IMR-90 (cell line): ENCODE measurements around the gene CCDC88C. TPM values are rescaled to one million over a fixed set of nuclear protein-coding genes. Genes with fewer than 3 reads are reported as not detected.

ENCODE experiments used
- ATAC-seq: fragments of 200-7000 bp; cut with Tn5 transposase; 2 replicates; pipeline ENCODE4 v1.9.1; 2020; ENCODE audit warnings: low read depth, mild to moderate bottlenecking, moderate library complexity
- BruUV-seq: library from RNA; stranded (reverse); fragments of 400-500 nt; replicated peaks from 2 replicates; lab custom pipeline; 2021; lab: Mats Ljungman, UMichigan
- CTCF ChIA-PET: fragments of 300-600 bp; formaldehyde crosslinking; extraction: SDS; loops from one replicate; lab custom pipeline; 2021; ENCODE audit warnings: antibody characterized with exemption; lab: Yijun Ruan, JAX
- POLR2A ChIA-PET: fragments of 300-600 bp; sonication (Branson Sonifier 250); formaldehyde crosslinking; loops from one replicate; lab custom pipeline; 2022; ENCODE audit warnings: antibody characterized with exemption; ENCODE audit not compliant: unreplicated experiment; lab: Charles Lee
- DNase-seq: peaks from one replicate; pipeline ENCODE4 v3.0.0; 2013
- H2AFZ ChIP-seq: replicated peaks from 2 replicates; pipeline ENCODE3; 2013; ENCODE audit warnings: low read length, mild to moderate bottlenecking; ENCODE audit not compliant: poor library complexity
- H2AK5ac ChIP-seq: 2 replicates; pipeline ENCODE4 v1.6.1; 2013; ENCODE audit warnings: low read depth, low read length, inconsistent platforms
- H2AK9ac ChIP-seq: replicated peaks from 2 replicates; pipeline ENCODE3; 2013; ENCODE audit warnings: mild to moderate bottlenecking, low read depth, low read length, moderate library complexity; ENCODE audit not compliant: poor library complexity
- H2BK120ac ChIP-seq: 2 replicates; pipeline ENCODE4 v1.6.1; 2013; ENCODE audit warnings: low read depth, low read length, inconsistent platforms
- H2BK15ac ChIP-seq: 3 replicates; pipeline ENCODE4 v1.6.1; 2013; ENCODE audit warnings: low read depth, low read length, inconsistent platforms
- H2BK20ac ChIP-seq: 2 replicates; pipeline ENCODE4 v1.6.1; 2013; ENCODE audit warnings: low read depth, mild to moderate bottlenecking, inconsistent platforms, low read length, moderate library complexity
- H2BK5ac ChIP-seq: 2 replicates; pipeline ENCODE4 v1.6.1; 2013; ENCODE audit warnings: mild to moderate bottlenecking, low read depth, low read length, inconsistent platforms; ENCODE audit not compliant: poor library complexity, severe bottlenecking
- H3K14ac ChIP-seq: replicated peaks from 2 replicates; pipeline ENCODE4 v1.6.1; 2013; ENCODE audit warnings: low read depth, low read length, inconsistent platforms
- H3K18ac ChIP-seq: 2 replicates; pipeline ENCODE4 v1.6.1; 2013; ENCODE audit warnings: low read depth, low read length, control low read depth
- H3K23ac ChIP-seq: 2 replicates; pipeline ENCODE4 v1.6.1; 2013; ENCODE audit warnings: low read depth, low read length, inconsistent platforms
- H3K27ac ChIP-seq: 2 replicates; pipeline ENCODE4 v1.5.1; 2013; ENCODE audit warnings: mild to moderate bottlenecking, control low read depth, low read length; ENCODE audit not compliant: insufficient read depth
- H3K27me3 ChIP-seq: 2 replicates; pipeline ENCODE4 v1.6.1; 2013; ENCODE audit warnings: low read length; ENCODE audit not compliant: control insufficient read depth, insufficient read depth
- H3K36me3 ChIP-seq: 2 replicates; pipeline ENCODE4 v1.6.1; 2013; ENCODE audit warnings: low read length, mixed read lengths; ENCODE audit not compliant: control insufficient read depth, insufficient read depth
- H3K4ac ChIP-seq: 2 replicates; pipeline ENCODE4 v1.6.1; 2013; ENCODE audit warnings: low read depth, low read length, inconsistent platforms
- H3K4me1 ChIP-seq: 2 replicates; pipeline ENCODE4 v1.6.1; 2013; ENCODE audit warnings: low read length, mixed read lengths; ENCODE audit not compliant: control insufficient read depth, insufficient read depth
- H3K4me2 ChIP-seq: 2 replicates; pipeline ENCODE4 v1.6.1; 2013; ENCODE audit warnings: low read depth, mild to moderate bottlenecking, control low read depth, low read length, moderate library complexity
- H3K4me3 ChIP-seq: 2 replicates; pipeline ENCODE4 v1.5.1; 2013; ENCODE audit warnings: low read depth, mild to moderate bottlenecking, control low read depth, low read length, moderate library complexity; ENCODE audit not compliant: insufficient read depth
- H3K56ac ChIP-seq: 2 replicates; pipeline ENCODE4 v1.6.1; 2013; ENCODE audit warnings: low read length, inconsistent platforms; ENCODE audit not compliant: insufficient read depth; ENCODE audit errors: extremely low read depth
- H3K79me1 ChIP-seq, 2 experiments: 2 replicates each; pipeline ENCODE4 v1.6.1; 2013; ENCODE audit warnings: low read length in 2 of 2, inconsistent platforms in 1 of 2, low read depth in 1 of 2
- H3K9ac ChIP-seq: 2 replicates; pipeline ENCODE4 v1.6.1; 2013; ENCODE audit warnings: low read depth, low read length, control low read depth
- H3K9me1 ChIP-seq: 2 replicates; pipeline ENCODE4 v1.6.1; 2013; ENCODE audit warnings: low read length, inconsistent platforms; ENCODE audit not compliant: insufficient read depth
- H3K9me3 ChIP-seq: 2 replicates; pipeline ENCODE4 v1.6.1; 2013; ENCODE audit warnings: low read length; ENCODE audit not compliant: control insufficient read depth, insufficient read depth
- H4K20me1 ChIP-seq: 2 replicates; pipeline ENCODE4 v1.6.1; 2013; ENCODE audit warnings: low read length, inconsistent platforms; ENCODE audit not compliant: insufficient read depth
- H4K5ac ChIP-seq: 2 replicates; pipeline ENCODE4 v1.6.1; 2013; ENCODE audit warnings: mild to moderate bottlenecking, low read depth, low read length, control low read depth
- H4K8ac ChIP-seq, 2 experiments: 2 replicates each; pipeline ENCODE4 v1.6.1; 2013; ENCODE audit warnings: low read depth in 2 of 2, low read length in 2 of 2, control low read depth in 1 of 2, inconsistent platforms in 1 of 2
- H4K91ac ChIP-seq: 2 replicates; pipeline ENCODE4 v1.6.1; 2013; ENCODE audit warnings: low read depth, low read length, inconsistent platforms; ENCODE audit not compliant: insufficient read depth
- ELK1 ChIP-seq: fragments of 150-350 bp; IDR thresholded peaks from 2 replicates; pipeline ENCODE4 v1.6.1; 2016; ENCODE audit warnings: low read depth, mild to moderate bottlenecking, low read length, moderate library complexity, borderline replicate concordance
- FOS ChIP-seq: fragments of 150-350 bp; IDR thresholded peaks from 2 replicates; pipeline ENCODE4 v1.6.1; 2016; ENCODE audit warnings: low read depth, low read length
- MAZ ChIP-seq: IDR thresholded peaks from 2 replicates; pipeline ENCODE4 v1.6.1; 2012; ENCODE audit warnings: low read depth, mild to moderate bottlenecking, low read length, improper control_type of control experiment, moderate library complexity, borderline replicate concordance
- MXI1 ChIP-seq: IDR thresholded peaks from 2 replicates; pipeline ENCODE4 v1.6.1; 2012; ENCODE audit warnings: low read depth, mild to moderate bottlenecking, low read length, moderate library complexity, borderline replicate concordance
- WGBS, 2 experiments: methylation state at CpG; one replicate each; pipeline versions ENCODE4 v1.1.5 to v1.1.7; 2013; ENCODE audit warnings: missing lambda C conversion rate in 2 of 2; ENCODE audit not compliant: insufficient read length in 1 of 2; ENCODE audit errors: extremely low coverage in 2 of 2; 5-methylcytosine and 5-hydroxymethylcytosine counted together
- dilution Hi-C: fragments of 300-500 bp; cut with HindIII; formaldehyde crosslinking; loops from one replicate; pipeline ENCODE4 v1.14.3; 2018; ENCODE audit warnings: low sequenced_read_pairs; ENCODE audit not compliant: unreplicated experiment
- in situ Hi-C: fragments of 300-500 bp; cut with MboI; formaldehyde crosslinking; loops from 3 replicates; pipeline ENCODE4 v1.14.3; 2019; ENCODE audit warnings: low sequenced_read_pairs, inconsistent platforms, mixed read lengths
- intact Hi-C: fragments of 100-400 bp; cut with micrococcal nuclease; formaldehyde crosslinking; loops from 2 replicates; pipeline ENCODE4 v1.10.0; 2022
- polyA plus RNA-seq, 3 experiments: library from polyadenylated mRNA; depleted of rRNA; stranded (reverse); fragments of >200 nt; gene quantifications; 2 replicates each; pipeline ENCODE4 v1.2.3, GENCODE V29; 2012; ENCODE audit warnings: low replicate concordance in 1 of 3
- total RNA-seq: library from RNA; depleted of rRNA; stranded (reverse); fragments of >200 nt; gene quantifications from 2 replicates; pipeline ENCODE4 v1.2.3, GENCODE V29; 2012
- TF ChIP-seq, protein P1 (sequence below): conservative IDR thresholded peaks from 2 replicates; pipeline ENCODE4 v1.5.1; 2012; ENCODE audit warnings: mild to moderate bottlenecking, low read depth, low read length, improper control_type of control experiment

The CCDC88C gene
- total and polyA plus RNA-seq, 2 of the 4 experiments (the other 2 are of a cell fraction): 0.17 to 0.18 TPM

- Histone ChIP-seq H3K9ac (no peak overlapping the region), H3K4me3 (no peak overlapping the region), H3K36me3 (no peaks in the 10 kb centered on the region), H3K4me1 (no peaks in the 10 kb centered on the region), H3K4ac (no peak overlapping the region), H3K9me3 (no peaks in the 10 kb centered on the region), H4K91ac (no peak overlapping the region), H4K8ac (no peak overlapping the region), H2AK9ac (no peak overlapping the region), H2AK5ac (no peak overlapping the region), H4K5ac (no peak overlapping the region), H3K56ac (no peak overlapping the region), H2BK15ac (no peak overlapping the region), H3K27ac (no peak overlapping the region), H3K23ac (no peak overlapping the region), H2BK120ac (no peak overlapping the region), H3K9me1 (no peaks in the 10 kb centered on the region), H3K27me3 (peaks cover 18% of the 10 kb centered on the region), H2BK5ac (no peak overlapping the region), H3K18ac (no peak overlapping the region), H3K14ac (no peak overlapping the region), H4K20me1 (no peaks in the 10 kb centered on the region), H3K4me2 (no peak overlapping the region), H3K79me1 (no peaks in the 10 kb centered on the region), H2AFZ (no peak overlapping the region), H2BK20ac (no peak overlapping the region)
- dilution Hi-C loops: no loop called here
- no peak for TF ChIP-seq FOS
- TF ChIP-seq MXI1: no peak
- no peak for TF ChIP-seq MAZ
- TF ChIP-seq, protein P1, sequence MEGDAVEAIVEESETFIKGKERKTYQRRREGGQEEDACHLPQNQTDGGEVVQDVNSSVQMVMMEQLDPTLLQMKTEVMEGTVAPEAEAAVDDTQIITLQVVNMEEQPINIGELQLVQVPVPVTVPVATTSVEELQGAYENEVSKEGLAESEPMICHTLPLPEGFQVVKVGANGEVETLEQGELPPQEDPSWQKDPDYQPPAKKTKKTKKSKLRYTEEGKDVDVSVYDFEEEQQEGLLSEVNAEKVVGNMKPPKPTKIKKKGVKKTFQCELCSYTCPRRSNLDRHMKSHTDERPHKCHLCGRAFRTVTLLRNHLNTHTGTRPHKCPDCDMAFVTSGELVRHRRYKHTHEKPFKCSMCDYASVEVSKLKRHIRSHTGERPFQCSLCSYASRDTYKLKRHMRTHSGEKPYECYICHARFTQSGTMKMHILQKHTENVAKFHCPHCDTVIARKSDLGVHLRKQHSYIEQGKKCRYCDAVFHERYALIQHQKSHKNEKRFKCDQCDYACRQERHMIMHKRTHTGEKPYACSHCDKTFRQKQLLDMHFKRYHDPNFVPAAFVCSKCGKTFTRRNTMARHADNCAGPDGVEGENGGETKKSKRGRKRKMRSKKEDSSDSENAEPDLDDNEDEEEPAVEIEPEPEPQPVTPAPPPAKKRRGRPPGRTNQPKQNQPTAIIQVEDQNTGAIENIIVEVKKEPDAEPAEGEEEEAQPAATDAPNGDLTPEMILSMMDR: no peak
- TF ChIP-seq ELK1: no peak
- POLR2A ChIA-PET: no interaction called here
- in situ Hi-C loops: no loop called here
- CTCF ChIA-PET: interaction anchor here (0.5 kb wide), 1 partner anchor 92 kb away, joined by 3 read pairs; no protein-coding TSS in a partner anchor
- intact Hi-C loops: no loop called here
- ATAC-seq (no peak), DNase-seq (no peak)
- WGBS, 2 experiments: no CpG with 5 or more reads among the region's 9 CpGs
- BruUV-seq: no TSS peak
Measured at GRCh38 chr14:91271639-91272038, 146.0 kb downstream of the CCDC88C start.
